ENCODE data around the gene ABHD2.

Gene ABHD2

GRCh38 chr15:89110060-89110459 is 21.8 kb downstream of the ABHD2 start:
- no peak for DNase-seq (ENCODE audit: low read depth)
- no peak overlapping the region for H3K4me3 ChIP-seq (ENCODE audit: low read depth, low read length)
- TF ChIP-seq CTCF (IDR thresholded peaks at IDR 0.05; ENCODE audit: insufficient read depth, low read depth, low read length, missing control alignments): no peak

- H3K4me3 ChIP-seq (ENCODE audit: low read depth, low read length): no peak overlapping the region
- no peak for TF ChIP-seq CTCF (IDR thresholded peaks at IDR 0.05; ENCODE audit: insufficient read depth, low read depth, low read length, missing control alignments)
- DNase-seq (ENCODE audit: low read depth): no peak
Measured at GRCh38 chr15:89111352-89111751, 23.1 kb downstream of the ABHD2 start.

- H3K4me3 ChIP-seq (ENCODE audit: low read depth, low read length): no peak overlapping the region
- TF ChIP-seq CTCF (IDR thresholded peaks at IDR 0.05; ENCODE audit: insufficient read depth, low read depth, low read length, missing control alignments): no peak
- DNase-seq (ENCODE audit: low read depth): no peak
Measured at GRCh38 chr15:89111961-89112340, 23.7 kb downstream of the ABHD2 start.

- TF ChIP-seq CTCF (IDR thresholded peaks at IDR 0.05; ENCODE audit: insufficient read depth, low read depth, low read length, missing control alignments): no peak
- peak; percentile 79 for DNase-seq (ENCODE audit: low read depth)
- no peak overlapping the region for H3K4me3 ChIP-seq (ENCODE audit: low read depth, low read length)
Measured at GRCh38 chr15:89112341-89112971, 24.2 kb downstream of the ABHD2 start.

- DNase-seq (ENCODE audit: low read depth): no peak
- no peak overlapping the region for H3K4me3 ChIP-seq (ENCODE audit: low read depth, low read length)
- no peak for TF ChIP-seq CTCF (IDR thresholded peaks at IDR 0.05; ENCODE audit: insufficient read depth, low read depth, low read length, missing control alignments)
Measured at GRCh38 chr15:89113296-89114024, 25.2 kb downstream of the ABHD2 start.

- H3K4me3 ChIP-seq (ENCODE audit: low read depth, low read length): no peak overlapping the region
- TF ChIP-seq CTCF (IDR thresholded peaks at IDR 0.05; ENCODE audit: insufficient read depth, low read depth, low read length, missing control alignments): no peak
- no peak for DNase-seq (ENCODE audit: low read depth)
Measured at GRCh38 chr15:89114990-89115389, 26.7 kb downstream of the ABHD2 start.

Measured in GM12865 (cell line).